ENCODE results near the gene CDKL4. TPM values are rescaled to one million over a fixed set of nuclear protein-coding genes. Genes with fewer than 3 reads are reported as not detected.
A peak's percentile ranks its signal among the peaks of the same experiment; 100 is the strongest.

The CDKL4 gene
- total and polyA plus RNA-seq, 2 of the 13 experiments (the other 11 are each of a cell fraction or from before 2014, with no cell fraction given) = 0.29 to 0.50 TPM

GRCh38 chr2:39140322-39140847 lies 103.4 kb downstream of the CDKL4 start (continued):
- TF ChIP-seq MTA1 (CRISPR knock-in tag; IDR thresholded peaks at IDR 0.05; ENCODE audit: borderline replicate concordance) = no peak
- peak; percentile 75 for TF ChIP-seq SAP130 (CRISPR knock-in tag; IDR thresholded peaks at IDR 0.05; ENCODE audit: low read depth)
- no peak for TF ChIP-seq KDM4B (CRISPR knock-in tag; IDR thresholded peaks at IDR 0.05)
- TF ChIP-seq CEBPG (CRISPR knock-in tag; IDR thresholded peaks at IDR 0.05) = peak; percentile 83
- no peak for TF ChIP-seq DNMT3B (CRISPR knock-in tag; conservative IDR thresholded peaks at IDR 0.05)
- peak; percentile 57; the same call in 1 of the 2 replicates for TF ChIP-seq ZNF3 (CRISPR knock-in tag; IDR thresholded peaks at IDR 0.05)
- no peak for TF ChIP-seq SMARCE1 (IDR thresholded peaks at IDR 0.05; ENCODE audit: borderline replicate concordance)
- TF ChIP-seq ZNF17 (CRISPR knock-in tag; IDR thresholded peaks at IDR 0.05) = no peak
- TF ChIP-seq ZFP62 (CRISPR knock-in tag; IDR thresholded peaks at IDR 0.05) = no peak
- no peak for TF ChIP-seq ZSCAN31 (CRISPR knock-in tag; IDR thresholded peaks at IDR 0.05; ENCODE audit: low read depth)
- TF ChIP-seq ZNF570 (CRISPR knock-in tag; IDR thresholded peaks at IDR 0.05; ENCODE audit: borderline replicate concordance) = no peak
- no peak for TF ChIP-seq MBD4 (IDR thresholded peaks at IDR 0.05; ENCODE audit: borderline replicate concordance, low read length)
- peak; percentile 60 for TF ChIP-seq NR2F2 (IDR thresholded peaks at IDR 0.05; ENCODE audit: borderline replicate concordance, low read depth)
- no peak for TF ChIP-seq HDAC1 (CRISPR knock-in tag; IDR thresholded peaks at IDR 0.05)
- TF ChIP-seq KLF12 (CRISPR knock-in tag; IDR thresholded peaks at IDR 0.05; ENCODE audit: borderline replicate concordance) = no peak
- TF ChIP-seq ZNF883 (CRISPR knock-in tag; IDR thresholded peaks at IDR 0.05; ENCODE audit: not compliant biosample characterization) = no peak
- TF ChIP-seq ZMYM2 (CRISPR knock-in tag; IDR thresholded peaks at IDR 0.05) = no peak
- no peak for TF ChIP-seq AHR (CRISPR knock-in tag; IDR thresholded peaks at IDR 0.05)
- TF ChIP-seq ZNF546 (CRISPR knock-in tag; conservative IDR thresholded peaks at IDR 0.05) = no peak
- no peak for TF ChIP-seq RAD21 (CRISPR knock-in tag; IDR thresholded peaks at IDR 0.05)
- TF ChIP-seq GABPB1 (CRISPR knock-in tag; IDR thresholded peaks at IDR 0.05) = 0 out of 2 replicates have a peak, but pooled peaks have one; percentile 35
- TF ChIP-seq ZNF543 (CRISPR knock-in tag; IDR thresholded peaks at IDR 0.05) = no peak
- TF ChIP-seq ZNF33B (CRISPR knock-in tag; IDR thresholded peaks at IDR 0.05) = no peak
- TF ChIP-seq ZBTB46 (CRISPR knock-in tag; IDR thresholded peaks at IDR 0.05; ENCODE audit: borderline replicate concordance) = no peak
- TF ChIP-seq ZNF234 (CRISPR knock-in tag; conservative IDR thresholded peaks at IDR 0.05) = no peak
- 0 out of 2 replicates have a peak, but pooled peaks have one; percentile 57 for TF ChIP-seq NFKBIZ (CRISPR knock-in tag; IDR thresholded peaks at IDR 0.05)
- TF ChIP-seq HNF1B (CRISPR knock-in tag; IDR thresholded peaks at IDR 0.05) = no peak
- TF ChIP-seq NR3C1 (CRISPR knock-in tag; IDR thresholded peaks at IDR 0.05) = no peak
- no peak for TF ChIP-seq HNRNPK (IDR thresholded peaks at IDR 0.05; ENCODE audit: low read depth, low read length, poor library complexity, severe bottlenecking)
- TF ChIP-seq MAF1 (CRISPR knock-in tag; IDR thresholded peaks at IDR 0.05; ENCODE audit: borderline replicate concordance) = no peak

Measured in HepG2 (cell line).